Loucy (cell line): ENCODE measurements around the gene SLC30A2.

Experiments
- H2AFZ ChIP-seq: fragments of 200-600 bp; sonication (generic); 2 replicates; pipeline ENCODE4 v1.6.0; 2016; ENCODE audit warnings: antibody characterized with exemption, mild to moderate bottlenecking, low read length, moderate library complexity
- H3F3A ChIP-seq: fragments of 200-600 bp; 2 replicates; pipeline ENCODE4 v1.6.0; 2016; ENCODE audit warnings: antibody characterized with exemption, low read depth, mild to moderate bottlenecking
- H3K27me3 ChIP-seq: fragments of 200-600 bp; sonication (generic); 2 replicates; pipeline ENCODE4 v1.6.1; 2014; ENCODE audit warnings: low read length, mild to moderate bottlenecking; ENCODE audit not compliant: insufficient read depth, poor library complexity, severe bottlenecking
- H3K36me3 ChIP-seq: fragments of 200-600 bp; sonication (generic); 2 replicates; pipeline ENCODE4 v1.6.1; 2016; ENCODE audit warnings: low read length; ENCODE audit not compliant: insufficient read depth
- H3K4me1 ChIP-seq: fragments of 200-600 bp; sonication (generic); 2 replicates; pipeline ENCODE4 v1.5.1; 2014; ENCODE audit warnings: low read length, mild to moderate bottlenecking; ENCODE audit not compliant: insufficient read depth, poor library complexity, severe bottlenecking
- H3K4me2 ChIP-seq: fragments of 200-600 bp; sonication (generic); 2 replicates; pipeline ENCODE4 v1.6.0; 2014; ENCODE audit warnings: antibody characterized with exemption, low read length, low read depth, mild to moderate bottlenecking; ENCODE audit not compliant: poor library complexity, severe bottlenecking
- H3K4me3 ChIP-seq: fragments of 200-600 bp; sonication (generic); 2 replicates; pipeline ENCODE4 v1.5.1; 2014; ENCODE audit warnings: low read length, mild to moderate bottlenecking, mixed read lengths; ENCODE audit not compliant: poor library complexity, severe bottlenecking
- H3K79me2 ChIP-seq: fragments of 200-600 bp; sonication (generic); 2 replicates; pipeline ENCODE4 v1.6.1; 2014; ENCODE audit warnings: low read length; ENCODE audit not compliant: insufficient read depth
- H3K9ac ChIP-seq: fragments of 200-600 bp; sonication (generic); 2 replicates; pipeline ENCODE4 v1.6.0; 2014; ENCODE audit warnings: mild to moderate bottlenecking, low read depth, low read length, moderate library complexity; ENCODE audit not compliant: poor library complexity, severe bottlenecking
- H3K9me2 ChIP-seq: fragments of 200-600 bp; sonication (generic); replicated peaks from 2 replicates; pipeline ENCODE4 v1.6.1; 2016; ENCODE audit warnings: low read depth, low read length, mixed read lengths
- H3K9me3 ChIP-seq: fragments of 200-600 bp; sonication (generic); 2 replicates; pipeline ENCODE4 v1.6.1; 2014; ENCODE audit warnings: mild to moderate bottlenecking, antibody characterized with exemption, low read length, low read depth; ENCODE audit not compliant: insufficient read depth
- H4K20me1 ChIP-seq: fragments of 200-600 bp; sonication (generic); 2 replicates; pipeline ENCODE4 v1.6.0; 2014; ENCODE audit warnings: antibody characterized with exemption, low read length, mild to moderate bottlenecking; ENCODE audit not compliant: insufficient read depth, poor library complexity, severe bottlenecking
- CTCF ChIP-seq: fragments of 200-600 bp; sonication (generic); conservative IDR thresholded peaks from 2 replicates; pipeline ENCODE4 v1.5.1; 2014; ENCODE audit warnings: mild to moderate bottlenecking, antibody characterized with exemption, low read length
- EZH2phosphoT487 ChIP-seq: fragments of 200-600 bp; IDR thresholded peaks from 2 replicates; pipeline ENCODE4 v1.6.1; 2018; ENCODE audit warnings: antibody characterized with exemption, mild to moderate bottlenecking, moderate library complexity, borderline replicate concordance

The SLC30A2 gene

GRCh38 chr1:25990702-25991395 lies 55.1 kb downstream of the SLC30A2 start:
- Histone ChIP-seq H3K9me2 (no peaks in the 10 kb centered on the region), H3K27me3 (no peaks in the 10 kb centered on the region), H4K20me1 (no peaks in the 10 kb centered on the region), H3F3A (no peaks in the 10 kb centered on the region), H3K36me3 (no peaks in the 10 kb centered on the region), H3K9me3 (no peaks in the 10 kb centered on the region), H3K4me1 (peaks cover 54% of the 10 kb centered on the region), H3K4me2 (peak overlapping the region; percentile 74), H3K9ac (peak overlapping the region; percentile 74), H3K79me2 (peaks cover 16% of the 10 kb centered on the region; the same call in 1 of the 2 replicates), H2AFZ (peak overlapping the region; percentile 66), H3K4me3 (peak overlapping the region; percentile 73)
- TF ChIP-seq CTCF = no peak
- no peak for TF ChIP-seq EZH2phosphoT487

GRCh38 chr1:25990251-25990650 lies 55.7 kb downstream of the SLC30A2 start:
- peaks cover 16% of the 10 kb centered on the region; the same call in 1 of the 2 replicates for H3K79me2 ChIP-seq
- H3K27me3 ChIP-seq = no peaks in the 10 kb centered on the region
- no peak for TF ChIP-seq CTCF
- no peak for TF ChIP-seq EZH2phosphoT487
- peaks cover 60% of the 10 kb centered on the region for H3K4me1 ChIP-seq
- peak overlapping the region; percentile 73 for H3K4me3 ChIP-seq
- H3F3A ChIP-seq = no peaks in the 10 kb centered on the region
- H3K9ac ChIP-seq = peak overlapping the region; percentile 74
- H4K20me1 ChIP-seq = no peaks in the 10 kb centered on the region
- no peaks in the 10 kb centered on the region for H3K9me3 ChIP-seq
- no peaks in the 10 kb centered on the region for H3K9me2 ChIP-seq
- H3K4me2 ChIP-seq = peak overlapping the region; percentile 74
- peak overlapping the region; percentile 25 for H2AFZ ChIP-seq
- H3K36me3 ChIP-seq = no peaks in the 10 kb centered on the region

- Histone ChIP-seq H3K27me3 (no peaks in the 10 kb centered on the region), H3K4me1 (peaks cover 63% of the 10 kb centered on the region), H3K9me3 (no peaks in the 10 kb centered on the region), H3K9me2 (no peaks in the 10 kb centered on the region), H3K79me2 (peaks cover 16% of the 10 kb centered on the region; the same call in 1 of the 2 replicates), H3K4me3 (peak overlapping the region; percentile 73), H3K9ac (peak overlapping the region; percentile 74), H3F3A (no peaks in the 10 kb centered on the region), H4K20me1 (no peaks in the 10 kb centered on the region), H3K36me3 (no peaks in the 10 kb centered on the region), H3K4me2 (peak overlapping the region; percentile 74), H2AFZ (peak overlapping the region; percentile 25; the same call in 1 of the 2 replicates)
- TF ChIP-seq EZH2phosphoT487 = no peak
- TF ChIP-seq CTCF = no peak
Measured at GRCh38 chr1:25989440-25990234, 56.3 kb downstream of the SLC30A2 start.
